Islet of Langerhans (tissue), 1 donor: Measurements from ENCODE around the gene HLTF.
"Not testable (repeated sequence)": the region's sequence is repeated elsewhere in the genome, so short reads cannot be mapped to it uniquely, and the experiment has no call there.

Source experiments
- FAIRE-seq: peaks from one replicate; lab custom pipeline; 2011; peaks lifted over from hg19 to GRCh38; lab: Jason Lieb, UNC

The HLTF gene, protein sequence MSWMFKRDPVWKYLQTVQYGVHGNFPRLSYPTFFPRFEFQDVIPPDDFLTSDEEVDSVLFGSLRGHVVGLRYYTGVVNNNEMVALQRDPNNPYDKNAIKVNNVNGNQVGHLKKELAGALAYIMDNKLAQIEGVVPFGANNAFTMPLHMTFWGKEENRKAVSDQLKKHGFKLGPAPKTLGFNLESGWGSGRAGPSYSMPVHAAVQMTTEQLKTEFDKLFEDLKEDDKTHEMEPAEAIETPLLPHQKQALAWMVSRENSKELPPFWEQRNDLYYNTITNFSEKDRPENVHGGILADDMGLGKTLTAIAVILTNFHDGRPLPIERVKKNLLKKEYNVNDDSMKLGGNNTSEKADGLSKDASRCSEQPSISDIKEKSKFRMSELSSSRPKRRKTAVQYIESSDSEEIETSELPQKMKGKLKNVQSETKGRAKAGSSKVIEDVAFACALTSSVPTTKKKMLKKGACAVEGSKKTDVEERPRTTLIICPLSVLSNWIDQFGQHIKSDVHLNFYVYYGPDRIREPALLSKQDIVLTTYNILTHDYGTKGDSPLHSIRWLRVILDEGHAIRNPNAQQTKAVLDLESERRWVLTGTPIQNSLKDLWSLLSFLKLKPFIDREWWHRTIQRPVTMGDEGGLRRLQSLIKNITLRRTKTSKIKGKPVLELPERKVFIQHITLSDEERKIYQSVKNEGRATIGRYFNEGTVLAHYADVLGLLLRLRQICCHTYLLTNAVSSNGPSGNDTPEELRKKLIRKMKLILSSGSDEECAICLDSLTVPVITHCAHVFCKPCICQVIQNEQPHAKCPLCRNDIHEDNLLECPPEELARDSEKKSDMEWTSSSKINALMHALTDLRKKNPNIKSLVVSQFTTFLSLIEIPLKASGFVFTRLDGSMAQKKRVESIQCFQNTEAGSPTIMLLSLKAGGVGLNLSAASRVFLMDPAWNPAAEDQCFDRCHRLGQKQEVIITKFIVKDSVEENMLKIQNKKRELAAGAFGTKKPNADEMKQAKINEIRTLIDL

GRCh38 chr3:149086232-149086988, at the start of gene HLTF:
HLTF (minus strand) TSS chr3:149086533; CDS start chr3:149086336, 197 bp downstream.
- peak; percentile 17 for FAIRE-seq

- no peak for FAIRE-seq
Measured at GRCh38 chr3:149134575-149134974, 48.2 kb upstream of the HLTF start.

- FAIRE-seq = no peak
Measured at GRCh38 chr3:149131589-149131988, 45.3 kb upstream of the HLTF start.

DNA sequence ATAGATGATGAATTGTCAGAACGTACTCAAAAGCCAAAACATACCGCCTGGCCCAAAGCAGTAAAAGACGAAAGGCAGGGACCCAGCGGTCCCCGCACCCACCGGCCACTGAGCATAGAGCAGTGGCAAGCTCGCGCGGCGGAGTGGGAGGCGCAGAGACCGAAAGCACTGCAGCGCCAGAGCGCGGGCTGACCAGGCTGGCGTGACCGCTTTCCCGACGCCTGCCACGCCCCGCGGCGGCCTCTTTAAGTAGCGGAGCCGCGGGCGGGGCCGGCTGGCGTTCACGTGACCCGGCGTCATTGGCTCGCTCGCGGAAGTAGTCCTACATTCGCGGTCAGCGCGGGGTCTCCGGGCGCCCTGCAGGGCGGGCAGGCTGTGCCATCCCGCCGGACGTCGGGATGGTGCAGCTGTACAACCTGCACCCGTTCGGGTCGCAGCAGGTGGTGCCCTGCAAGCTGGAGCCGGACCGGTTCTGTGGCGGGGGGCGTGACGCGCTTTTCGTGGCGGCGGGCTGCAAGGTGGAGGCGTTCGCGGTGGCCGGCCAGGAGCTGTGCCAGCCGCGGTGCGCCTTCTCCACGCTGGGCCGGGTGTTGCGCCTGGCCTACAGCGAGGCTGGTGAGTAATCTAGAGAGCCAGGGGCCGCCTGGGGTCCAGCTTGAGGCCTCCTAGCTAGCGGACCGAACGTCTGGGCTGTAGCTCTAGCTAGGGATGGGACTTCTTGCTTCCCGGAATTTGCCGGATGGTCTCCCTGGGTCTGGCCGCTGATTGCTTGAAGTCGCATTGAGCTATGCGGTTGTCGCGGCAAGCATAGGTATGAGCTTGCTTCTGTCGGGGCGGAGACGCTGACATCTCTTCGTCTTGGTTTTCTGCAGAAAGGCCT, 43.2 kb upstream of the HLTF start, which contains the start of gene HPS3:
Gene HPS3 (plus strand): TSS at position 313 of the 880 bp plus-strand sequence. CDS start 86 bp downstream, at position 399.
- no peak for FAIRE-seq

GRCh38 chr3:149128821-149129220, 42.5 kb upstream of the HLTF start:
- no peak for FAIRE-seq

GRCh38 chr3:149122721-149123578, 36.6 kb upstream of the HLTF start:
- FAIRE-seq = peak; percentile 13

DNA sequence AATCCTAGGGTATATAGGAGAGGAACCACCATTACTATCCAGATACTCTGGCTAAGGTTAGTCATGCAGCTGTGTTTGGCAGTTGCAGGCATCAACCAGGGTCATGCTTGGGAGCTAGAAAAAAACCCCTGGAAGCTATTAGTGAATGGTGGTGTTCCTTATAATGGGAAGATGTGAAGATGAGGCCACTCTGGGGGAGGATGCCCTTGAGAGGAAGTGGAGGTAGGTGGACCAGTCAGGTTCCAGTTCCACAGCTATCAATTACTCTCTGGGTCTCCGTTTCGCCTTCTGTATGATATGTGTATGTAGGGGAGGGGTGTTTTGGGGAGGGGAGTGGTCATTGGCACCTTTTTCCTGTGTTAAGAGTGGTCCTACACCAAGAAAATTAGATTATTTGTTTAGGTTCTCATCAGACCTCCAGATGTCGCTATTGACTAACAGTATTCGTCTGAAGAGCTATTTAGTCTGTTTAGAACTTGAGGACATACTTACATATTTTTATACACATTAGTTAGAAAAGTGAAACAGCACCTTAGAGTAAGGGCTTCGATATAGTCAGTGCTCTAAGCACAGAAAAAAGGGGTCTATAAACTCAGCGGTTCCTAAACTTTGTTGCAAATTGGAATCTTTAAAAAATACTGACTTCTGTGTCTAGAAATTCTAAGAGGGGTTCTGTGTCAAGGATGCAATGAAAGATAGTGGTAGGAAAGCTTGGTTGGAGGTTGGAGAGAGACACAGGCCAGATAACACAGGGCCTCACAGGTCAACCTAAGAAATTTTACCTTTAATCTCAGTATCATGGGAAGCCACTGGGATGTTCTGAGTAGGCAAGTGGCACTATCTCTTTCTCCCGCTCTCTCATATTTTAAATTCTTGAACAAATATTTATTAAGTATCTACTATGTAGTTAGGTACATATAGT, 34.0 kb upstream of the HLTF start:
- peak; percentile 99 for FAIRE-seq

GRCh38 chr3:149119466-149119865, 33.1 kb upstream of the HLTF start:
- FAIRE-seq = no peak

DNA sequence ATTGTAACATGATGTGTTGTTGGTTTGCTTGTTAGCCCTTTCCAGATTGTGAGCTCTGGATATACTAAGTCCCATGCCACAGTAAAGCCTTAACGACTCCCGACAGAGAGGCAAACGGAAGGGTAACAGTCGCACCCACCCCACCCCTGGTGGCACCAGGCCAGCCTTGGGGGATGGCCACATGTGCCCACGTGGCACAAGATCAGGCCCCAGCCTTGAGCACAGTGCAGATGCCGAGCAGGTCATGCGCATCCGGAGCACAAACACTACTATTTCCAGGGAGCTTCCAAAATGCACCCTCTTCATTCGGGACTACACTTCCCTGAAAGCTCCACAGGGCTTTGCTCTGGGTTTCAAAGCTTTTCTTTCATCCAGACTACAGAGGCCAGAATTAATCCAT, 32.4 kb upstream of the HLTF start:
- no peak for FAIRE-seq

GRCh38 chr3:149115114-149115513, 28.8 kb upstream of the HLTF start:
- no peak for FAIRE-seq

DNA sequence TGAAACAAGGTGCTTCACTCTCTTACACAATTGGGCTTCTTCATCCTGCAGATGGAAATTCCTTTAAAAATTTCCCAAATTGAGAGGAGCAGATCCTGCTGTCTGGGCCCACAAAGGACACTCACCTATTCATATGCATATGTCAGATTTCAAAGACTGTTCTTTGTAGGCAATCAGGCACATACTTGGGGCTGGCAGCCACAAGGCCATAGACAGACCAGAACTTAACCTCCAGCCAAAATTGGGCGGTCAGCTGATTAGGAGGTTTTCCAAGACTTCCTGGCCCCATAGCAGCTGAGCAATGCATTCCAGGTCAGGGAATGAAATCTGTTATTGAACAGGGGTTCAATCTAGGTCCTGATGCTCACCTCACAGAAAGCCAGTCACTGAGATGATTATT, 28.1 kb upstream of the HLTF start:
- FAIRE-seq = no peak

GRCh38 chr3:149104484-149104883, 18.2 kb upstream of the HLTF start:
- no peak for FAIRE-seq

- FAIRE-seq = no peak
Measured at GRCh38 chr3:149101641-149102040, 15.3 kb upstream of the HLTF start.

DNA sequence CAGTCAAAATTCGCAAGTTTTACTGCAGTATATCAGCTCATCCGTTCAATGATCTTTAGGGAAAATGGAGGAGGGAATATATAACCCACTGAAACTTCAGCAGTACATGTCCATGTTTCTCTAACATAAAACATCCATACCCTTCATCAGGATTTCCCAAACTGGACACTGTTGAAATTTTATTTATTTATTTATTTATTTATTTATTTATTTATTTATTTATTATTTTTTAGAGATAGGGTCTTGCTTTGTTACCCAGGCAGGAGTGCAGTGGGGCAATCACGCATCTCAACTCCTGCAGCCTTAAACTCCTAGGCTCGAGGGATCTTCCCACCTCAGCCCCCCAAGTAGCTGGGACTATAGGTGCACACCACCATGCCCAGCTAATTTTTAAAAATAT, 14.8 kb upstream of the HLTF start:
- no peak for FAIRE-seq

- FAIRE-seq = not testable (repeated sequence)
Measured at GRCh38 chr3:149097987-149098386, 11.7 kb upstream of the HLTF start.

- no peak for FAIRE-seq
Measured at GRCh38 chr3:149095487-149095886, 9.2 kb upstream of the HLTF start.

DNA sequence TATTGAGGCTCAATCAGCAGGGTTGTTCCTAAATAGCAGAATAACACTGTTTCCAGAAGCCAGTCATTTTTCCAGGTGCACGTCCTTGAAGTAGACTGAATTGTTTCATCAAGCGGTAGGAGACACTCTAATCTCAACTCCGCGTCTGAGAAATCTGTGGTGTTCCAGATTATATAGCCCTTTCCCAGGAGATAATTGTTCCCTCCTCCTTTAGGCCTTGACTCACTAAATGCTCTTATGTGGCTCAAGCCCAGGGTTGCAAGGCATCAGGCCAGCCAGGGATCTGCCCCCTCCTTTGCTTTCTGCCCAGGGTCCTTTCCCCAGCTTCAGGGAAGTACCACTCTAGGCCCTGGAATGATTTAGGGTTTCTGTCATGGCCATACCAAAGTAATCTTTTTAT, 5.7 kb upstream of the HLTF start:
- FAIRE-seq = no peak

- no peak for FAIRE-seq
Measured at GRCh38 chr3:149090907-149091306, 4.6 kb upstream of the HLTF start.

- FAIRE-seq = no peak
Measured at GRCh38 chr3:149090461-149090860, 4.1 kb upstream of the HLTF start.
